Neural progenitor cell (in vitro differentiated cells): Measurements from ENCODE around the gene RELA.

Source experiments
- CTCF ChIP-seq: fragments of 200-600 bp; sonication (generic); IDR thresholded peaks from 2 replicates; pipeline ENCODE4 v1.5.1; 2017; ENCODE audit warnings: antibody characterized with exemption, mild to moderate bottlenecking
- EZH2 ChIP-seq: fragments of 200-600 bp; sonication (generic); IDR thresholded peaks from 2 replicates; pipeline ENCODE4 v1.6.1; 2017; ENCODE audit warnings: antibody characterized with exemption, mild to moderate bottlenecking, moderate library complexity
- EZH2phosphoT487 ChIP-seq: fragments of 200-600 bp; sonication (generic); IDR thresholded peaks from 2 replicates; pipeline ENCODE4 v1.6.1; 2017; ENCODE audit warnings: antibody characterized with exemption

- TF ChIP-seq CTCF (no peak), EZH2 (no peak), EZH2phosphoT487 (no peak)
These were observed 17.0 kb downstream of the RELA start for GRCh38 chr11:65645710-65646109.
